AG10803 (cell line): ENCODE measurements around the gene ZNF428.
A peak's percentile ranks its signal among the peaks of the same experiment; 100 is the strongest.

Experiments used
- DNase-seq: peaks from one replicate; pipeline ENCODE4 v3.0.0; 2010; ENCODE audit warnings: low read depth
- H3K4me3 ChIP-seq: 2 replicates; pipeline ENCODE4 v1.5.1; 2011; ENCODE audit warnings: mild to moderate bottlenecking, low read length, control low read depth
- CTCF ChIP-seq: conservative IDR thresholded peaks from 2 replicates; pipeline ENCODE4 v1.5.1; 2011; ENCODE audit warnings: mild to moderate bottlenecking, low read length, control low read depth, inconsistent platforms

The ZNF428 gene

GRCh38 chr19:43564800-43565199 lies 54.6 kb downstream of the ZNF428 start:
- DNase-seq = no peak

DNA sequence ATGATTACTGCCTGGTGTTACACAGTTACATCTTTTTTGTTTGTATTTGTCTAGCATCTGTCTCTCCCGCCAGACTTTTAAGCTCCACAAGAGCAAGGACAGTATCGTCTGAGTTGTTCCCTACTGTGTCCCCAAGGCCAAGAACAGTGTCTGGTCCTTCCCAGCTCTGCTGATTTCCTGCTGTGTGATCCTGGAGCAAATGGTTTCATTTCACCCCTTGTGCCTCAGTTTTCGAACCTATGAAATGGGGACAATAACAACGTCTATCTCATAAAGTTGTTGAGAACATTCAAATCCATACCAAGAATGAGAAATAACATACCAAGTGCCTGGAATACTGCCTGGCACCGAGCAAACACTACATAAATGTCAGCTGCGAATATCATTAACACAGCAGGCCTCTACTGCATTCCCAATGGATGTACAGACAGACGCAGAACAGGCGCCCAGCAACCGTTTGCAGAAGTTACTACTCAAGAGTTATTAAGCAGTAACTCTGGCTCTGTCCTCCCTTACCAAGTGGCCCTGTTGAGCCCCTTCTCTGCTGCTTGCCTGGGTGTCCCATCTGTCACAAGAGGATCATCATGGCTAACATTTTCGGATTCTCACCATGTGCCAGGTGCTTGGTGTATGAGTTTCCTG lies 55.5 kb downstream of the ZNF428 start:
- no peak for DNase-seq
- H3K4me3 ChIP-seq = no peak overlapping the region

More at GRCh38 chr19:43564800-43565199, 54.6 kb downstream of the ZNF428 start:
- TF ChIP-seq CTCF = no peak
- no peak overlapping the region for H3K4me3 ChIP-seq

DNA sequence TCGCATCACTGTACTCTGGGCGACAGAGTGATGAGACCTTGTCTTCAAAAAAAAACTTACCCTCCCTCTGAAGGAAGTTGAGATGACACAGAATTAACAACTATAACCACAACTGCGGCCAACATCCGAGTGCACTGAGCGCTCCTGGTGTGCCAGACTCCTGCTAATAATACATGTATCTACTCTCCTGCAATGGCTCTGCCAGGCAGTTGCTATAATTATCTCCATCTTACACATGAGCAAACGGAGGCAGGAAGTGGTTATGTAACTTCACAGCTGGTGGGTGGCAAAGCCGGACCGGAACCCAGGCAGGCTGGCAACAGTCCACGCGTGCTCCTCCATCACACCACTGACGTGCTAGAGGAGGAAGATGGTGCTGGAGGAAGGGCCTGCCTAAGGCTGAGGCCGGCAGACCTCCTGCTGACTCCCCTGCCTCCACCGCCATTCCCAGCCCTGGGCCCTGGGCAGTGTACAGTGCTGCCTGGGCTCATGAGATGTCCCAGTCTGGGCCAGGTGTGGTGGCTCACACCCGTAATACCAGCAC lies 56.7 kb downstream of the ZNF428 start:
- no peak overlapping the region for H3K4me3 ChIP-seq
- TF ChIP-seq CTCF = no peak
- peak; percentile 94 for DNase-seq

More for the DNA sequence above, 55.5 kb downstream of the ZNF428 start:
- TF ChIP-seq CTCF = no peak

DNA sequence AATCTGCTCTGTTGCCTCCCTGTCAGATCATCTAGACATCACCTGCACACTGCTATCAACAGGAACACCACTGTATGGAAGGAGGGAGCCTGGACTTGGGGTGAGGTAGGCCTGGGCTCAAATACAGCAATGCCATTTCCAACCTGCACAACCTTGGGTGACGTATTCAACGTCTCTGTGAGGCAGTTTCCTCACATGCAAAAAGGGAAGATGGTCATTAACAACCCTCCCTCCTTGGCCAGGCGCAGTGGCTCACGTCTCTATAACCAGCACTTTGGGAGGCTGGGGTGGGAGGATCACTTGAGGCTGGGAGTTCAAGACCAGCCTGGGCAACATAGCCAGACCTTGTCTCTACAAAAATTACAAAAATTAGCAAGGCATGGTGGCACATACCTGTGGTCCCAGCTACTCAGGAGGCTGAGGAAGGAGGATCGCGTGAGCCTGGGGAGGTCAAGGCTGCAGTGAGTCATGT lies 57.2 kb downstream of the ZNF428 start:
- no peak for TF ChIP-seq CTCF
- no peak overlapping the region for H3K4me3 ChIP-seq
- no peak for DNase-seq

GRCh38 chr19:43561139-43561970 lies 58.1 kb downstream of the ZNF428 start:
- no peak for TF ChIP-seq CTCF
- no peak for DNase-seq
- H3K4me3 ChIP-seq = no peak overlapping the region

DNA sequence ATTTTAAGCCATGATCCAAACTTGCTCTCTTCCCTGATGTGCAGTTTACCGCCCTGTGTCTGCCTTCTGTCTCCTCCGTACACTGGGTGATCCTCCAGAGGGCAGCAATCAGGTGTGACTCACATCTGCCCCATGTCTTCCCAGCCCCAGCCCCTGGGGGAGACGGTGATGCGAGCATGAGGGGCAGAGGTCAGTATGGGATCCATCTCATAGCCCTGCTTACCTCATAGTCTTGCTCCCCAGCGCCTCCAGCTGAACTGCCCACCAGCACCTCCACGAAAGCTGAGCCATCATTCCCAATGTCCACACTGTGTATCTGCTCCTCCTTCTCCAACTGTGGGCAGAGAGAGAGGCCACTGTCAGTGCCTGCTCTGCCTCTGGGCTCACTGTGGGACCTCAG lies 58.7 kb downstream of the ZNF428 start:
- TF ChIP-seq CTCF = 0 out of 2 replicates have a peak, but pooled peaks have one; percentile 14
- H3K4me3 ChIP-seq = no peak overlapping the region
- DNase-seq = no peak
